Liver (tissue), 9 donors: ENCODE data around the gene VPREB1. TPM values are rescaled to one million over a fixed set of nuclear protein-coding genes. Genes with fewer than 3 reads are reported as not detected.

ENCODE experiments used
- DNase-seq: peaks from one replicate; pipeline ENCODE4 v3.0.0-alpha.2; 2017; ENCODE audit warnings: low spot score
- H3K27ac ChIP-seq, 2 donors: one replicate each; pipeline ENCODE4 v1.7.0; 2013; ENCODE audit warnings: inconsistent platforms in 2 of 2, low read length in 2 of 2, control low read depth in 1 of 2, low read depth in 1 of 2, mild to moderate bottlenecking in 1 of 2
- H3K27me3 ChIP-seq, 4 donors: one replicate each; pipeline versions ENCODE4 v1.6.1 to v1.7.0; 2013; ENCODE audit warnings: low read length in 3 of 4, inconsistent platforms in 1 of 4, mild to moderate bottlenecking in 1 of 4, moderate library complexity in 1 of 4; ENCODE audit not compliant: control insufficient read depth in 4 of 4, insufficient read depth in 4 of 4
- H3K36me3 ChIP-seq, 4 donors: one replicate each; pipeline versions ENCODE4 v1.6.1 to v1.7.0; 2013; ENCODE audit warnings: low read length in 3 of 4, mild to moderate bottlenecking in 3 of 4, low read depth in 1 of 4, moderate library complexity in 1 of 4; ENCODE audit not compliant: control insufficient read depth in 4 of 4, insufficient read depth in 3 of 4
- H3K4me1 ChIP-seq, 4 donors: one replicate each; pipeline versions ENCODE4 v1.6.1 to v1.7.0; 2013; ENCODE audit warnings: low read length in 3 of 4, mild to moderate bottlenecking in 3 of 4, moderate library complexity in 1 of 4; ENCODE audit not compliant: control insufficient read depth in 4 of 4, insufficient read depth in 4 of 4
- H3K4me3 ChIP-seq, 3 donors: one replicate each; pipeline versions ENCODE4 v1.6.1 to v1.7.0; 2013; ENCODE audit warnings: low read length in 3 of 3, control low read depth in 1 of 3, low read depth in 1 of 3, mild to moderate bottlenecking in 1 of 3
- H3K9ac ChIP-seq, 2 donors: one replicate each; pipeline ENCODE4 v1.7.0; 2013; ENCODE audit warnings: low read length in 2 of 2, mild to moderate bottlenecking in 2 of 2, moderate library complexity in 2 of 2, control low read depth in 1 of 2, low read depth in 1 of 2
- H3K9me3 ChIP-seq, 4 donors: one replicate each; pipeline versions ENCODE4 v1.6.1 to v1.7.0; 2013; ENCODE audit warnings: low read length in 3 of 4; ENCODE audit not compliant: control insufficient read depth in 4 of 4
- CTCF ChIP-seq: fragments of 150-350 bp; IDR thresholded peaks from 2 replicates; pipeline ENCODE4 v1.5.1; 2017; ENCODE audit warnings: improper control_type of control experiment, low read depth, low read length; ENCODE audit not compliant: missing input control
- EGR1 ChIP-seq, 2 donors: IDR thresholded peaks; 2 replicates each; pipeline ENCODE4 v1.6.1; 2016 to 2018; ENCODE audit warnings: antibody characterized with exemption in 2 of 2, low read depth in 2 of 2
- FOXA1 ChIP-seq: IDR thresholded peaks from 2 replicates; pipeline ENCODE4 v1.6.1; 2016; ENCODE audit warnings: antibody characterized with exemption
- FOXA2 ChIP-seq: IDR thresholded peaks from 2 replicates; pipeline ENCODE4 v1.6.1; 2016; ENCODE audit warnings: antibody characterized with exemption
- HNF4G ChIP-seq: IDR thresholded peaks from 2 replicates; pipeline ENCODE4 v1.6.1; 2016; ENCODE audit warnings: antibody characterized with exemption
- NR2F2 ChIP-seq: IDR thresholded peaks from 2 replicates; pipeline ENCODE4 v1.6.1; 2016; ENCODE audit warnings: antibody characterized with exemption
- RAD21 ChIP-seq, 2 donors: IDR thresholded peaks; 2 replicates each; pipeline ENCODE4 v1.6.1; 2016; ENCODE audit warnings: antibody characterized with exemption in 2 of 2, mild to moderate bottlenecking in 2 of 2
- RXRA ChIP-seq, 2 donors: IDR thresholded peaks; 2 replicates each; pipeline ENCODE4 v1.6.1; 2017 to 2018; ENCODE audit warnings: antibody characterized with exemption in 2 of 2, mild to moderate bottlenecking in 1 of 2
- SP1 ChIP-seq: IDR thresholded peaks from 2 replicates; pipeline ENCODE4 v1.6.1; 2018; ENCODE audit warnings: antibody characterized with exemption, mild to moderate bottlenecking
- YY1 ChIP-seq: IDR thresholded peaks from 2 replicates; pipeline ENCODE4 v1.6.1; 2016; ENCODE audit warnings: antibody characterized with exemption, mild to moderate bottlenecking
- WGBS: extraction: QIAGEN DNeasy Blood & Tissue Kit; methylation state at CpG from one replicate; pipeline ENCODE4 v1.1.7; 2013; 5-methylcytosine and 5-hydroxymethylcytosine counted together
- polyA plus RNA-seq, 2 donors: library from polyadenylated mRNA; stranded (reverse) in 1 of 2; unstranded in 1 of 2; fragments of 200-250 nt in 1 of 2; fragments of >200 nt in 1 of 2; fragmentation: Nextera tagmentation in 1 of 2; extraction: Ambion mirVana in 1 of 2; gene quantifications; one replicate each; pipeline versions ENCODE4 v1.2.1 to v1.2.3, GENCODE V29; 2013 to 2015
- total RNA-seq, 2 donors: library from RNA; depleted of rRNA; stranded (reverse); fragments of >200 nt; gene quantifications; one replicate each; pipeline ENCODE4 v1.2.3, GENCODE V29; 2014
- TF ChIP-seq, protein P1 (sequence below): IDR thresholded peaks from 2 replicates; pipeline ENCODE4 v1.6.1; 2016; ENCODE audit warnings: antibody characterized with exemption
- TF ChIP-seq, protein P2 (sequence below): IDR thresholded peaks from 2 replicates; pipeline ENCODE4 v1.6.1; 2016; ENCODE audit warnings: antibody characterized with exemption, mild to moderate bottlenecking
- TF ChIP-seq, protein P3 (sequence below): IDR thresholded peaks from 2 replicates; pipeline ENCODE4 v1.6.1; 2016; ENCODE audit warnings: antibody characterized with exemption
- TF ChIP-seq, protein P4 (sequence below): IDR thresholded peaks from 2 replicates; pipeline ENCODE4 v1.6.1; 2016; ENCODE audit warnings: antibody characterized with exemption
- donor health status: healthy.
- donor health status: healthy.
- donor health status: healthy.
- donor health status: healthy.
- donor health status: healthy.

The VPREB1 gene
- total and polyA plus RNA-seq, 4 donors: 1.1 TPM; not detected in 3

- TF ChIP-seq, protein P1, sequence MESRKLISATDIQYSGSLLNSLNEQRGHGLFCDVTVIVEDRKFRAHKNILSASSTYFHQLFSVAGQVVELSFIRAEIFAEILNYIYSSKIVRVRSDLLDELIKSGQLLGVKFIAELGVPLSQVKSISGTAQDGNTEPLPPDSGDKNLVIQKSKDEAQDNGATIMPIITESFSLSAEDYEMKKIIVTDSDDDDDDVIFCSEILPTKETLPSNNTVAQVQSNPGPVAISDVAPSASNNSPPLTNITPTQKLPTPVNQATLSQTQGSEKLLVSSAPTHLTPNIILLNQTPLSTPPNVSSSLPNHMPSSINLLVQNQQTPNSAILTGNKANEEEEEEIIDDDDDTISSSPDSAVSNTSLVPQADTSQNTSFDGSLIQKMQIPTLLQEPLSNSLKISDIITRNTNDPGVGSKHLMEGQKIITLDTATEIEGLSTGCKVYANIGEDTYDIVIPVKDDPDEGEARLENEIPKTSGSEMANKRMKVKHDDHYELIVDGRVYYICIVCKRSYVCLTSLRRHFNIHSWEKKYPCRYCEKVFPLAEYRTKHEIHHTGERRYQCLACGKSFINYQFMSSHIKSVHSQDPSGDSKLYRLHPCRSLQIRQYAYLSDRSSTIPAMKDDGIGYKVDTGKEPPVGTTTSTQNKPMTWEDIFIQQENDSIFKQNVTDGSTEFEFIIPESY: no peak
- no peak for TF ChIP-seq NR2F2
- no peak for TF ChIP-seq HNF4G
- no peak for TF ChIP-seq RAD21 (IDR thresholded peaks at IDR 0.05)
Observed at GRCh38 chr22:22196833-22197477, 47.6 kb upstream of the VPREB1 start (continued).

DNA sequence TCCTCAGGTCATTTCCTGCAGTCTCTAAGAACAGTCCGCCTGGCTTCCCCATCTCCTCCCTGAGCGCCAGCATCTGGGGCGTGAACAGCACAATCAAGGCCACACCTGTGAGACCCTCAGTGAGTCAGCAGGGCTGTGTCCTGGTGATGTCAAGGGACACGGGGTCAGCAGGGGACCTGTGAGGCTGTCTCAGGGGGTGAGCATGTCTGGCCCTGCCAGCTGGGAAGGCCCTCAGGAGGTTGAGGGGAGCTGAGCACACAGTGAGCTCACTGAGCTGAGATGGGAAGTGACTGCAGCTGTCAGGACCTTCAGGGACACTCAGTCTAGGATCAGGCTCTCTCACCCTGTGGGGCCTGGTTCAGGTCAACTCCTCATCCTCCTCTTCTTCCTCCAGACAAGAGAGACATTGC, 46.6 kb upstream of the VPREB1 start:
- Histone ChIP-seq H3K27me3 (peaks cover 0 to 8% (median under 1%) of the 10 kb centered on the region in 4 donors), H3K27ac (no peak overlapping the region)
- WGBS: 80% methylated on average over 4 of the region's 4 CpGs

DNA sequence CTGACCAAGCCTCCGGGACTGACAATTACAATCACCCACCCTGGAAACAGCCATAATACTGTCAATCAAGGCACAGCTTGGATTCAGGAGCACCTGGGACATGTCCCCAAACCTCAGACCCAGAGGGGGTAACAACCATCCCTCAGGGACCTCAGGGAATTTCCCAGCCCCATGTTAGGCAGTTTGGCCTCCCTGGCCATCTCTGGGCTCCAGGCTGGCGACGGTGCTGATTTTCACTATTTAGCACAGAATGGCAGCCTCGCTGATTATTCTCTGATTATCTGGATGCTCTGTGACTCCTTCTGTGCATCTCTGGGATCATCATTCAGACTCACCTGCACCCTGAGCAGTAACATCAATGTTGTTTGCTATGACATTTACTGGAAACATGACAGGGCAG, 45.8 kb upstream of the VPREB1 start:
- H3K9ac ChIP-seq: no peak overlapping the region
- H3K4me1 ChIP-seq: no peaks in the 10 kb centered on the region
- H3K9me3 ChIP-seq: no peaks in the 10 kb centered on the region
- no peaks in the 10 kb centered on the region for H3K36me3 ChIP-seq
- H3K4me3 ChIP-seq: no peak overlapping the region
- DNase-seq: no peak
- H3K27me3 ChIP-seq: peaks cover 0 to 8% (median 4%) of the 10 kb centered on the region in 4 donors
- H3K27ac ChIP-seq: no peak overlapping the region
- WGBS: 61% methylated on average over 4 of the region's 4 CpGs
- TF ChIP-seq EGR1 (IDR thresholded peaks at IDR 0.05; ENCODE audit: low read depth in 2 of 2) (no peak), HNF4G (no peak), RXRA (IDR thresholded peaks at IDR 0.05) (no peak), FOXA2 (no peak), YY1 (no peak), FOXA1 (no peak), SP1 (no peak), CTCF (no peak)
- TF ChIP-seq, protein P2, sequence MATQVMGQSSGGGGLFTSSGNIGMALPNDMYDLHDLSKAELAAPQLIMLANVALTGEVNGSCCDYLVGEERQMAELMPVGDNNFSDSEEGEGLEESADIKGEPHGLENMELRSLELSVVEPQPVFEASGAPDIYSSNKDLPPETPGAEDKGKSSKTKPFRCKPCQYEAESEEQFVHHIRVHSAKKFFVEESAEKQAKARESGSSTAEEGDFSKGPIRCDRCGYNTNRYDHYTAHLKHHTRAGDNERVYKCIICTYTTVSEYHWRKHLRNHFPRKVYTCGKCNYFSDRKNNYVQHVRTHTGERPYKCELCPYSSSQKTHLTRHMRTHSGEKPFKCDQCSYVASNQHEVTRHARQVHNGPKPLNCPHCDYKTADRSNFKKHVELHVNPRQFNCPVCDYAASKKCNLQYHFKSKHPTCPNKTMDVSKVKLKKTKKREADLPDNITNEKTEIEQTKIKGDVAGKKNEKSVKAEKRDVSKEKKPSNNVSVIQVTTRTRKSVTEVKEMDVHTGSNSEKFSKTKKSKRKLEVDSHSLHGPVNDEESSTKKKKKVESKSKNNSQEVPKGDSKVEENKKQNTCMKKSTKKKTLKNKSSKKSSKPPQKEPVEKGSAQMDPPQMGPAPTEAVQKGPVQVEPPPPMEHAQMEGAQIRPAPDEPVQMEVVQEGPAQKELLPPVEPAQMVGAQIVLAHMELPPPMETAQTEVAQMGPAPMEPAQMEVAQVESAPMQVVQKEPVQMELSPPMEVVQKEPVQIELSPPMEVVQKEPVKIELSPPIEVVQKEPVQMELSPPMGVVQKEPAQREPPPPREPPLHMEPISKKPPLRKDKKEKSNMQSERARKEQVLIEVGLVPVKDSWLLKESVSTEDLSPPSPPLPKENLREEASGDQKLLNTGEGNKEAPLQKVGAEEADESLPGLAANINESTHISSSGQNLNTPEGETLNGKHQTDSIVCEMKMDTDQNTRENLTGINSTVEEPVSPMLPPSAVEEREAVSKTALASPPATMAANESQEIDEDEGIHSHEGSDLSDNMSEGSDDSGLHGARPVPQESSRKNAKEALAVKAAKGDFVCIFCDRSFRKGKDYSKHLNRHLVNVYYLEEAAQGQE: no peak
- TF ChIP-seq, protein P1: no peak
- TF ChIP-seq, protein P3, sequence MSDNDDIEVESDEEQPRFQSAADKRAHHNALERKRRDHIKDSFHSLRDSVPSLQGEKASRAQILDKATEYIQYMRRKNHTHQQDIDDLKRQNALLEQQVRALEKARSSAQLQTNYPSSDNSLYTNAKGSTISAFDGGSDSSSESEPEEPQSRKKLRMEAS: no peak
- TF ChIP-seq, protein P4, sequence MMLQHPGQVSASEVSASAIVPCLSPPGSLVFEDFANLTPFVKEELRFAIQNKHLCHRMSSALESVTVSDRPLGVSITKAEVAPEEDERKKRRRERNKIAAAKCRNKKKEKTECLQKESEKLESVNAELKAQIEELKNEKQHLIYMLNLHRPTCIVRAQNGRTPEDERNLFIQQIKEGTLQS: no peak

More for the DNA sequence above, 46.6 kb upstream of the VPREB1 start:
- H3K9ac ChIP-seq: no peak overlapping the region
- H3K4me1 ChIP-seq: no peaks in the 10 kb centered on the region
- H3K36me3 ChIP-seq: no peaks in the 10 kb centered on the region
- TF ChIP-seq EGR1 (IDR thresholded peaks at IDR 0.05; ENCODE audit: low read depth in 2 of 2) (no peak), NR2F2 (no peak), FOXA1 (no peak), HNF4G (no peak), FOXA2 (no peak)
- TF ChIP-seq, protein P3: no peak
- TF ChIP-seq, protein P1: no peak
- DNase-seq: no peak
- H3K4me3 ChIP-seq: no peak overlapping the region
- no peaks in the 10 kb centered on the region for H3K9me3 ChIP-seq
